ENCODE results near the gene MAPK1IP1L. TPM values are rescaled to one million over a fixed set of nuclear protein-coding genes. Genes with fewer than 3 reads are reported as not detected.

The MAPK1IP1L gene
- total and polyA plus RNA-seq, 2 experiments from 2014 or later = 72.4 to 162 TPM

- TF ChIP-seq ETS1 (IDR thresholded peaks at IDR 0.05) (no peak), REST (IDR thresholded peaks at IDR 0.05; ENCODE audit: unreplicated experiment) (no peak), EZH2 (IDR thresholded peaks at IDR 0.05; ENCODE audit: low read depth, unreplicated experiment) (no peak), CREB1 (CRISPR knock-in tag; IDR thresholded peaks at IDR 0.05; ENCODE audit: low read depth) (no peak), JUNB (IDR thresholded peaks at IDR 0.05; ENCODE audit: unreplicated experiment) (no peak), STAT1 (IDR thresholded peaks at IDR 0.05; ENCODE audit: unreplicated experiment) (no peak)
These were observed 6.4 kb upstream of the MAPK1IP1L start (continued) for GRCh38 chr14:55045087-55045486.

- no peaks in the 10 kb centered on the region for H3K9me3 Mint-ChIP-seq
- peaks cover 4% of the 10 kb centered on the region; the same call in 1 of the 2 replicates for H3K4me1 ChIP-seq (ENCODE audit: insufficient read depth)
- no peak for ATAC-seq
- peaks cover 19% of the 10 kb centered on the region for H3K36me3 Mint-ChIP-seq (ENCODE audit: low read depth)
- H3K4me3 Mint-ChIP-seq = no peak overlapping the region
- peaks cover 2% of the 10 kb centered on the region for H3K27me3 Mint-ChIP-seq (ENCODE audit: insufficient read depth, low read depth, poor library complexity)
- no peak overlapping the region for H3K4me2 ChIP-seq
- H2AFZ ChIP-seq = no peak overlapping the region
- peaks cover 4% of the 10 kb centered on the region; the same call in 1 of the 2 replicates for H3F3A ChIP-seq (replicated peaks; ENCODE audit: low read depth)
- peaks cover 7% of the 10 kb centered on the region for H3K27me3 ChIP-seq (ENCODE audit: insufficient read depth)
- no peak overlapping the region for H3K27ac ChIP-seq (ENCODE audit: low read depth)
- H3K9me2 ChIP-seq (ENCODE audit: insufficient read depth) = no peaks in the 10 kb centered on the region
- H3K4me1 Mint-ChIP-seq = peaks cover 6% of the 10 kb centered on the region; the same call in 1 of the 3 replicates
- DNase-seq (ENCODE audit: low spot score) = no peak
- H3K27ac Mint-ChIP-seq = no peak overlapping the region
- H4K20me1 ChIP-seq (replicated peaks; ENCODE audit: insufficient read depth) = peaks cover 17% of the 10 kb centered on the region
- peaks cover 6% of the 10 kb centered on the region for H3K36me3 ChIP-seq (ENCODE audit: insufficient read depth)
- peaks cover 5% of the 10 kb centered on the region for H3K79me2 ChIP-seq (replicated peaks; ENCODE audit: insufficient read depth)
- no peak overlapping the region for H3K4me3 ChIP-seq
- TF ChIP-seq CREB1 (CRISPR knock-in tag; IDR thresholded peaks at IDR 0.05; ENCODE audit: low read depth) = no peak
- no peak for TF ChIP-seq ZNF331 (CRISPR knock-in tag; IDR thresholded peaks at IDR 0.05; ENCODE audit: low read depth)
- TF ChIP-seq JUNB (IDR thresholded peaks at IDR 0.05; ENCODE audit: unreplicated experiment) = no peak
- no peak for TF ChIP-seq STAT1 (IDR thresholded peaks at IDR 0.05; ENCODE audit: unreplicated experiment)
- TF ChIP-seq ZNF114 (CRISPR knock-in tag; IDR thresholded peaks at IDR 0.05) = no peak
- no peak for TF ChIP-seq ETS1 (IDR thresholded peaks at IDR 0.05)
- TF ChIP-seq POLR2AphosphoS5 (IDR thresholded peaks at IDR 0.05; ENCODE audit: low read depth) = no peak
- no peak for TF ChIP-seq REST (IDR thresholded peaks at IDR 0.05; ENCODE audit: unreplicated experiment)
- TF ChIP-seq EZH2 (IDR thresholded peaks at IDR 0.05; ENCODE audit: low read depth, unreplicated experiment) = no peak
These were observed 4.0 kb upstream of the MAPK1IP1L start for GRCh38 chr14:55047301-55048053.

Data from GM23338 (cell line).